Neural cell (in vitro differentiated cells): Measurements from ENCODE around the gene TGM1.

Experiments
- CTCF ChIP-seq: fragments of 450-650 bp; IDR thresholded peaks from 2 replicates; pipeline ENCODE4 v1.5.1; 2014; ENCODE audit warnings: antibody characterized with exemption, mild to moderate bottlenecking, moderate library complexity; ENCODE audit not compliant: poor library complexity, severe bottlenecking
- EP300 ChIP-seq: fragments of 450-650 bp; conservative IDR thresholded peaks from 2 replicates; pipeline ENCODE4 v1.6.1; 2014; ENCODE audit warnings: antibody characterized with exemption, mild to moderate bottlenecking, moderate library complexity; ENCODE audit not compliant: poor library complexity, severe bottlenecking
- EZH2 ChIP-seq: fragments of 200-600, 300-800 bp; shearing (Covaris generic), sonication (generic); IDR thresholded peaks from 2 replicates; pipeline ENCODE4 v1.6.1; 2014; ENCODE audit warnings: antibody characterized with exemption, low read length, borderline replicate concordance, mild to moderate bottlenecking; ENCODE audit not compliant: insufficient read depth, poor library complexity, severe bottlenecking
- MXI1 ChIP-seq: fragments of 450-650 bp; conservative IDR thresholded peaks from 2 replicates; pipeline ENCODE4 v1.6.1; 2014; ENCODE audit warnings: antibody characterized with exemption, mild to moderate bottlenecking; ENCODE audit not compliant: poor library complexity, severe bottlenecking
- RAD21 ChIP-seq: fragments of 450-650 bp; conservative IDR thresholded peaks from 2 replicates; pipeline ENCODE4 v1.6.1; 2014; ENCODE audit warnings: antibody characterized with exemption, mild to moderate bottlenecking, moderate library complexity
- REST ChIP-seq: IDR thresholded peaks from 2 replicates; pipeline ENCODE4 v1.6.1; 2012; ENCODE audit warnings: borderline replicate concordance
- SMC3 ChIP-seq: fragments of 450-650 bp; conservative IDR thresholded peaks from 2 replicates; pipeline ENCODE4 v1.6.1; 2014; ENCODE audit warnings: antibody characterized with exemption, mild to moderate bottlenecking, moderate library complexity; ENCODE audit not compliant: poor library complexity
- TAF1 ChIP-seq: IDR thresholded peaks from 2 replicates; pipeline ENCODE4 v1.6.1; 2012; ENCODE audit warnings: low read depth

GRCh38 chr14:24286996-24287395, 24.0 kb upstream of the TGM1 start:
- TF ChIP-seq EZH2 = no peak
- TF ChIP-seq MXI1 = no peak
- TF ChIP-seq CTCF = no peak
- TF ChIP-seq TAF1 = no peak
- no peak for TF ChIP-seq REST
- TF ChIP-seq EP300 = no peak
- TF ChIP-seq SMC3 = no peak
- TF ChIP-seq RAD21 = no peak
